Heart left ventricle (tissue), 16 donors: ENCODE measurements around the gene OR6B1. TPM values are rescaled to one million over a fixed set of nuclear protein-coding genes. Genes with fewer than 3 reads are reported as not detected.

Experiments used
- ATAC-seq, 4 donors: fragments of 200-7000 bp; cut with Tn5 transposase; one replicate each; pipeline ENCODE4 v1.9.1; 2020 to 2022; ENCODE audit warnings: moderate library complexity in 4 of 4, mild to moderate bottlenecking in 3 of 4, moderate number of reproducible peaks in 1 of 4
- DNase-seq, 5 donors: peaks; one replicate each; pipeline ENCODE4 v3.0.0-alpha.2; 2020
- H3K27ac ChIP-seq, 12 donors: fragments of 200-600 bp; sonication (generic) in 4 of 12; one replicate each; pipeline versions ENCODE4 v1.5.0 to v1.8.0; 2016 to 2022; ENCODE audit warnings: mild to moderate bottlenecking in 2 of 12
- H3K27me3 ChIP-seq, 9 donors: fragments of 200-600 bp; sonication (generic) in 2 of 9; one replicate each; pipeline versions ENCODE4 v1.5.1 to v1.8.0; 2016 to 2022; ENCODE audit warnings: mild to moderate bottlenecking in 3 of 9
- H3K36me3 ChIP-seq, 9 donors: fragments of 200-600 bp; sonication (generic) in 2 of 9; one replicate each; pipeline versions ENCODE4 v1.5.0 to v1.8.0; 2018 to 2022; ENCODE audit warnings: mild to moderate bottlenecking in 2 of 9
- H3K4me1 ChIP-seq, 12 donors: fragments of 200-600 bp; sonication (generic) in 4 of 12; one replicate each; pipeline versions ENCODE4 v1.5.0 to v1.8.0; 2016 to 2022; ENCODE audit warnings: mild to moderate bottlenecking in 3 of 12
- H3K4me3 ChIP-seq, 12 donors: fragments of 200-600 bp; sonication (generic) in 4 of 12; one replicate each; pipeline versions ENCODE4 v1.5.0 to v1.8.0; 2017 to 2022; ENCODE audit warnings: mild to moderate bottlenecking in 9 of 12, moderate library complexity in 4 of 12
- H3K9me3 ChIP-seq, 12 donors: fragments of 200-600 bp; sonication (generic) in 4 of 12; one replicate each; pipeline versions ENCODE4 v1.5.0 to v1.8.0; 2016 to 2022; ENCODE audit warnings: mild to moderate bottlenecking in 1 of 12
- CTCF ChIP-seq, 12 donors: fragments of 200-600 bp; sonication (generic) in 4 of 12; IDR thresholded peaks; one replicate each; pipeline versions ENCODE4 v1.5.0 to v1.8.0; 2018 to 2022; ENCODE audit warnings: antibody characterized with exemption in 12 of 12, mild to moderate bottlenecking in 5 of 12
- POLR2A ChIP-seq, 2 donors: fragments of 450-650 bp; IDR thresholded peaks; one replicate each; pipeline ENCODE4 v1.6.1; 2017; ENCODE audit warnings: antibody characterized with exemption in 2 of 2, mild to moderate bottlenecking in 2 of 2, moderate library complexity in 2 of 2
- WGBS, 4 donors: extraction: QIAGEN DNeasy Blood & Tissue Kit in 2 of 4; methylation state at CpG; one replicate each; pipeline versions ENCODE4 v1.1.5 to v1.1.7; 2013 to 2018; 5-methylcytosine and 5-hydroxymethylcytosine counted together
- intact Hi-C, 10 donors: fragments of 100-400 bp; cut with DNase I; formaldehyde crosslinking; loops; one replicate each; pipeline versions ENCODE4 v1.11.1 to v1.14.2; 2022
- polyA plus RNA-seq, 2 donors: library from polyadenylated mRNA; stranded (reverse); fragments of 200-250 nt; gene quantifications; one replicate each; pipeline ENCODE4 v1.2.3, GENCODE V29; 2013
- total RNA-seq, 9 donors: library from RNA; depleted of rRNA in 2 of 9; stranded (reverse); fragments of >200 nt in 2 of 9; fragmentation: NEBNext Ultra II Directional in 3 of 9; extraction: Animal tissue kit (Norgen Biotek cat#: 25700) in 3 of 9; gene quantifications; one replicate each; pipeline versions ENCODE4 v1.1.0 to v1.2.4, GENCODE V29; 2016 to 2023
- donor health status: ischemic (EF 13 %, LVEDD 7.1; RV severe dilation, severe dysfunction).
- donor health status: healthy with polysubstance abuse.
- donor health status: DM: no; HTN: yes; CAD: no.
- donor health status: DM: no; HTN: no; CAD: no.
- donor health status: ischemic (EF 25% LVEDD 6.9; RV normal size, moderate dysfunction).
- donor health status: ischemic (EF 25% LVEDD 5.7; RV mildly dilated, moderate dysfunction).
- donor health status: healthy.
- donor health status: DM: yes; HTN: yes; CAD: no.
- donor health status: ischemic (EF 35%, LVEDD 5.7; RV mildly dilated, moderate dysfunction).
- donor health status: nonischemic (EF 11% LVEDD 7.7; RV severe dilation, severe dysfunction).
- donor health status: DM: yes; HTN: yes; CAD: no.
- donor health status: PGD.
- donor health status: ischemic (EF 29% LVEDD 5.4; RV normal size, mild dysfunction).
- donor health status: nonischemic (EF 23%, LVEDD 6.1; RV moderate dilation, normal function).

Gene OR6B1
- total and polyA plus RNA-seq, 11 donors = not detected

GRCh38 chr7:144035385-144035784 is 35.3 kb downstream of the OR6B1 start:
- H3K36me3 ChIP-seq = no peaks in the 10 kb centered on the region
- no peak for TF ChIP-seq CTCF (IDR thresholded peaks at IDR 0.05)
- TF ChIP-seq POLR2A (IDR thresholded peaks at IDR 0.05) = no peak
- H3K9me3 ChIP-seq = no peaks in the 10 kb centered on the region
- intact Hi-C loops = loop anchor here in 2 of 10 donors (10.0 kb wide), 1 partner anchor 89 kb away; the partner anchor contains the start of gene OR2A14 (in 2 of the 2)
- H3K27me3 ChIP-seq = no peaks in the 10 kb centered on the region
- no peak overlapping the region for H3K4me3 ChIP-seq
- peaks cover 0 to 21% (median 0%) of the 10 kb centered on the region in 12 donors for H3K4me1 ChIP-seq
- ATAC-seq (no peak), DNase-seq (no peak)
- H3K27ac ChIP-seq = peak overlapping the region in 2 of 12 donors; percentile 55 to 71

DNA sequence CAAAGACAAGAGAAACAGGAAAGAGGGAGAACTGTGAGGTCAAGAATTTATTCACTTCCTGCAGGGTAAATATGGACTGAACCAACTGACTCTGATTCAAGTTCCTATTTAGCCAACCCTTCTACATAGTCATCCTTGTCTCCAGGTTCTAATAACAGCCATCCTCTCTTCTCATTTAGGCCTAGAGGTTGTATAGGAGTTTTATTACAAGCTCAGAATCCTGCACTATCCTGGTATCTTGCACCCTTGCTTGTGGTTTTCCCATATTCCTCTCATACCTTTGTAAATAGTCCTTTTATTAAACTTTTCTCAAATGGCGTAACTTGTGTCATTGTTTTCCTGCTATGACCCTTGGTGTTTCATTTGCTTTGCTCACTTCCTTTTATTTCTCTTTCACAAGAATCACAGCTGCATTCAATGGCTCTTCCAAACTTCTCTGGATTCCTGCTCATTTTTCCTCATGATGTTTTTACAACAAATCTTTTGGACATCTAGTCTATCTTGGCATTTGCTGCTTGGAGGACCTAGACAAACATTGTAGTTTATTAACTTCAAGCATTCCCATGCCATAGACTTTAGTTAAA is 36.3 kb downstream of the OR6B1 start:
- H3K27me3 ChIP-seq = no peaks in the 10 kb centered on the region
- TF ChIP-seq CTCF (IDR thresholded peaks at IDR 0.05) (no peak), POLR2A (IDR thresholded peaks at IDR 0.05) (no peak)
- H3K36me3 ChIP-seq = no peaks in the 10 kb centered on the region
- peak overlapping the region in 7 of 12 donors; percentile 10 to 71 (median 55) for H3K27ac ChIP-seq
- no peaks in the 10 kb centered on the region for H3K9me3 ChIP-seq
- WGBS, 4 donors = 2 to 65% (median 33%) methylated on average over 1 of the region's 1 CpG
- ATAC-seq = peak in 1 of 4 donors; percentile 42
- no peak overlapping the region for H3K4me3 ChIP-seq
- no peak for DNase-seq
- intact Hi-C loops = loop anchor here in 2 of 10 donors (10.0 kb wide), 1 partner anchor 88 kb away; the partner anchor contains the start of gene OR2A14 (in 2 of the 2)
- peaks cover 0 to 21% (median 0%) of the 10 kb centered on the region in 12 donors for H3K4me1 ChIP-seq

DNA sequence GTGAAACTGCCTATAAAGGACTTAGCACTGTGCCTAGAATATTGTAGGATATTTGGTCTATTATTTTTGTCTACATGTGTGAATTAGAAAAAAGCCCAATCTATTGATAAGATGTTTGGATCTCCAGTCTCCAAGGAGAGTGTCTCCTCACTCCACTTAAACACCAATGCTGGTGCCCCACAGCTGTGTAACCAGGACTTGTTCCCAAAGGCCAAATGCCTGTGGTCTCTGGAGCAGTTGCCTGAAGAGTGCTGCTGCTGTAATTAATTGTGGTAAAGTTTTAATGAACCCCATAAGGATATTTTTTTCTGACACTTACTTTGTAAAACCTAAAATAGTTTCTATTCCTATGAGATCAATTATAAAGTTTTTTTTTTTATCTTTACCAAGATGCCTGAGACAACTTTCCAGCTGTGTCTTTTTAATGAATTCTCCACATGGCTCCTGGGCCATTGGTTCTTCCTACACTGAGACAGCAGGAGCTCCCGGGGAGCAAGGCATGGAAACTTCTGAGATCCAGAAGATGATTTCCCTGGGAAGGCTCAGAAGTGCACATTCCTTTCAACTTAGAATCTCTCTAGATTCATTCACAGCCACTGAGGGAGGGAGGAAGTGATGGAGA is 37.4 kb downstream of the OR6B1 start:
- H3K4me1 ChIP-seq = peaks cover 0 to 21% (median 0%) of the 10 kb centered on the region in 12 donors
- H3K4me3 ChIP-seq = no peak overlapping the region
- no peaks in the 10 kb centered on the region for H3K36me3 ChIP-seq
- no peaks in the 10 kb centered on the region for H3K9me3 ChIP-seq
- peak in 3 of 5 donors; percentile 29 to 45 (median 35) for DNase-seq
- no peak for TF ChIP-seq CTCF (IDR thresholded peaks at IDR 0.05)
- no peak for TF ChIP-seq POLR2A (IDR thresholded peaks at IDR 0.05)
- ATAC-seq = peak in 3 of 4 donors; percentile 47 to 77 (median 74)
- H3K27ac ChIP-seq = peak overlapping the region in 5 of 12 donors; percentile 31 to 71 (median 65)
- intact Hi-C loops = loop anchor here in 2 of 10 donors (10.0 kb wide), 1 partner anchor 87 kb away; the partner anchor contains the start of gene OR2A14 (in 2 of the 2)
- no peaks in the 10 kb centered on the region for H3K27me3 ChIP-seq
- WGBS, 4 donors = 33 to 40% (median 37%) methylated on average over 1 of the region's 1 CpG

DNA sequence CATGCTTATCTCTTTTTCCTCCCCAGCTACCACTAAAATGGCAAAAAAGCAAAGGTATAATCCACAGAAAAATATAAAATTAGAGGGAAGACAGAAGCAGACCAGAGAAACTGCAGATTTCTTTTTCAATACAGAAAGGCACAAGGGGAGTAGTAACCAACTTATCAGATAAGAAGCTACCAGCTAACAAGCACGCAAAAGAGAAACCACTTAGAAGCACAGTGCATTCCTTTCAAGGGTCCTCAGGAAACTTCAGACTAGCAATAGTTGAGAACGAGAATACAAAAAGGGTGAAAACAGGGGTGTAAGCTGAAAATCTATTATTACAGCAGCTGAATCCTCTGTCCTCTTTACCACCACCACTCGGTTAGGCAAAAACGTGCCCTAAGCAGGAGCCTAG is 38.8 kb downstream of the OR6B1 start:
- 38 to 70% (median 57%) methylated on average over 4 of the region's 4 CpGs for WGBS, 4 donors
- H3K9me3 ChIP-seq = no peaks in the 10 kb centered on the region
- H3K4me3 ChIP-seq = no peak overlapping the region
- intact Hi-C loops = loop anchor here in 2 of 10 donors (10.0 kb wide), 1 partner anchor 86 kb away; the partner anchor contains the start of gene OR2A14 (in 2 of the 2)
- no peak for TF ChIP-seq POLR2A (IDR thresholded peaks at IDR 0.05)
- no peak for TF ChIP-seq CTCF (IDR thresholded peaks at IDR 0.05)
- ATAC-seq = no peak
- no peaks in the 10 kb centered on the region for H3K27me3 ChIP-seq
- no peaks in the 10 kb centered on the region for H3K36me3 ChIP-seq
- no peak for DNase-seq
- H3K27ac ChIP-seq = no peak overlapping the region
- peaks cover 0 to 13% (median 0%) of the 10 kb centered on the region in 12 donors for H3K4me1 ChIP-seq
